Esophagus squamous epithelium (tissue), 4 donors: ENCODE data around the gene SYTL1.

Experiments
- CTCF ChIP-seq, 6 experiments: fragments of 450-650 bp in 4 of 6; fragments of 200-600 bp in 2 of 6; sonication (generic) in 2 of 6; IDR thresholded peaks; one replicate each; pipeline ENCODE4 v1.5.1; 2016 to 2019; ENCODE audit warnings: antibody characterized with exemption in 6 of 6, mild to moderate bottlenecking in 4 of 6, moderate library complexity in 4 of 6
- POLR2A ChIP-seq, 4 donors: fragments of 450-650 bp; IDR thresholded peaks; one replicate each; pipeline ENCODE4 v1.6.1; 2017; ENCODE audit warnings: antibody characterized with exemption in 4 of 4, mild to moderate bottlenecking in 4 of 4, moderate library complexity in 3 of 4

GRCh38 chr1:27383039-27383605 lies 41.3 kb downstream of the SYTL1 start, which contains the start of gene CD164L2:
- TF ChIP-seq POLR2A (IDR thresholded peaks at IDR 0.05) (peak in 1 of 4 donors; percentile 27), CTCF (IDR thresholded peaks at IDR 0.05) (no peak)
